ENCODE results near the gene MYH14.

DNA sequence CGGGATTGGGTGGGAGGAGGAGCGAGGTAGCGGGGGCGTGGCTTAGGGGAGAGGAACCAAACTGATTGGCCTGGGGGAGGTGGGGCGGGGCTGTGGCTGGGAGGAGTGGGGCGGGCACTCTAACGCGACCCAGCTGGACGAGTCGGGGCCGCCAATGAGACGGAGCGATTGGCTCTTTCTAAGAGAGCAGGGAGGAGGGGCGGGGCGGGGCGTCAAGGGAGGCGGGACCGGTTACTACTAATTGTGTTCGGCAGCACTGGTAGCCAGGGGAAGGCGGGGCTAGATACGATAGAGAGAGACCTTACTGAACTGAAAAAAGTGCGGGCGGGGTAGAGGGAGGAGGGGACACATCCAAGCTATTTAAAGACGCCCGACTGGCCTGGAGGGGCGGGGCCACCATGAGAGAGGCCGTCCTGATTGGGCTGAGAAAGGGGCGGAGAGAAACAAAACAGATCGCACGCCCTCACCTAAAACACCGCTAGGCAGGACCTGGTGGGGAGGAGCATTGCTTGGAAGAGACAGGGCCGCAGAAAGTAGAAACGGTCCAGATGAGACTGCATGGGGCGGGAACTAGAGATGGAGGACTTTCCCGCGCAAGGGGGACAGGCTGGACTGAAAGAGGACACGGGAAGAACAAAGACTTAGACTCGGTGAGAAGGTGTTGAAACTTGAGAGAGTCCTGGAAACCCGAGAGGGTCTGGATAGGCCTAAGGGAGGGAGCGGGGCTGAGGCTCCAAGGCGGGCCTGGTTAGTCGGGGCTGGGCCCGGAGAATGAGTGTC lies 125.9 kb downstream of the MYH14 start, which contains the start of gene KCNC3:
- TF ChIP-seq POLR2A (IDR thresholded peaks at IDR 0.05) (peak in 2 of 4 donors; percentile 43 to 70), POLR2AphosphoS5 (IDR thresholded peaks at IDR 0.05) (peak in 1 of 2 donors; percentile 90), EP300 (IDR thresholded peaks at IDR 0.05) (no peak)
- TF ChIP-seq, protein P1, sequence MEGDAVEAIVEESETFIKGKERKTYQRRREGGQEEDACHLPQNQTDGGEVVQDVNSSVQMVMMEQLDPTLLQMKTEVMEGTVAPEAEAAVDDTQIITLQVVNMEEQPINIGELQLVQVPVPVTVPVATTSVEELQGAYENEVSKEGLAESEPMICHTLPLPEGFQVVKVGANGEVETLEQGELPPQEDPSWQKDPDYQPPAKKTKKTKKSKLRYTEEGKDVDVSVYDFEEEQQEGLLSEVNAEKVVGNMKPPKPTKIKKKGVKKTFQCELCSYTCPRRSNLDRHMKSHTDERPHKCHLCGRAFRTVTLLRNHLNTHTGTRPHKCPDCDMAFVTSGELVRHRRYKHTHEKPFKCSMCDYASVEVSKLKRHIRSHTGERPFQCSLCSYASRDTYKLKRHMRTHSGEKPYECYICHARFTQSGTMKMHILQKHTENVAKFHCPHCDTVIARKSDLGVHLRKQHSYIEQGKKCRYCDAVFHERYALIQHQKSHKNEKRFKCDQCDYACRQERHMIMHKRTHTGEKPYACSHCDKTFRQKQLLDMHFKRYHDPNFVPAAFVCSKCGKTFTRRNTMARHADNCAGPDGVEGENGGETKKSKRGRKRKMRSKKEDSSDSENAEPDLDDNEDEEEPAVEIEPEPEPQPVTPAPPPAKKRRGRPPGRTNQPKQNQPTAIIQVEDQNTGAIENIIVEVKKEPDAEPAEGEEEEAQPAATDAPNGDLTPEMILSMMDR (IDR thresholded peaks at IDR 0.05): peak in 1 of 6 experiments; percentile 16
